Measurements from ENCODE around the gene NDUFB3. TPM values are rescaled to one million over a fixed set of nuclear protein-coding genes. Genes with fewer than 3 reads are reported as not detected.

The NDUFB3 gene
- total RNA-seq, 2 donors from 2014 or later = 82.3 to 163 TPM

DNA sequence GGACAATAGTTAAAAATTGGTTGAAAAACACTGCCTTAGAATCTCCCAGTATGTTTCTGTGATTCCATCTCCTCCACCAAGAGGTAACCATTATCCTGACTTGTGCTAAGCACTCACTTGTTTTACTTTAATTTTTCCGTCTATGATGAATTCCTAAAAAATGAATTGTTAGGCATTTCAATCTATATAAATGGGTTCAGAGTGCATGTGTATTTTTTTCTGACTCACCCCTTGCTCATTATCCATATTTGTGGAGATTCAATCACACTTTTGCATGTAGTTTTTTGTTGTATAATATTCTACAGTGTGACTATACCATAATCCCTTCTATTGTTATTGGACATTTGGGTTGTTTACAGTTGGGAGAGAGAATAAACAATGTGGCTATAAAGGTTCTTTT lies 1.3 kb downstream of the NDUFB3 start:
- H3K27ac Mint-ChIP-seq = no peak overlapping the region

DNA sequence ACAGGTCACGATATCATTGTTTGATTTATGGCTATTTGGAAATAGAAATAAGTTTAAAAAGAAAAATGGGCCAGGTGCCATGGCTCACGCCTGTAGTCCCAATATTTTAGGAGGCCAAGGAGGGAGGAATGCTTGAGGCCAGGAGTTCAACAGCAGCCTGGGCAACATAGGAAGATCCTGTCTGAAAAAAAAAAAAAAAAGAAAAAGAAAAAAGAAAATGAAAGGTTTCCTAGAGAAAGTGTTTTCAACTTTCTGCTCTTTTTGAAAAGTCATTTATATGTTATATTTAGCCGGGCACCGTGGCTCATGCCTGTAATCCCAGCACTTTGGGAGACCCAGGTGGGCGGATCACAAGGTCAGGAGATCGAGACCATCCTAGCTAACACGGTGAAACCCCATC lies 3.2 kb downstream of the NDUFB3 start:
- Mint-ChIP-seq H3K27ac (no peak overlapping the region), H3K36me3 (ENCODE audit: low read depth) (peaks cover 9% of the 10 kb centered on the region), H3K4me1 (peaks cover 11% of the 10 kb centered on the region), H3K9me3 (no peaks in the 10 kb centered on the region), H3K27me3 (ENCODE audit: insufficient read depth) (no peaks in the 10 kb centered on the region), H3K4me3 (no peak overlapping the region)
- Histone ChIP-seq H3K27me3 (ENCODE audit: control insufficient read depth, insufficient read depth, low read length, poor library complexity, severe bottlenecking) (no peaks in the 10 kb centered on the region), H3K9ac (ENCODE audit: extremely low read depth, low read length, poor library complexity, severe bottlenecking) (no peak overlapping the region), H3K4me3 (ENCODE audit: low read length) (no peak overlapping the region), H3K9me3 (ENCODE audit: control insufficient read depth, low read length) (no peaks in the 10 kb centered on the region), H3K27ac (ENCODE audit: low read depth, low read length) (no peak overlapping the region), H3K4me1 (ENCODE audit: control insufficient read depth, insufficient read depth, low read length) (no peaks in the 10 kb centered on the region), H3K36me3 (ENCODE audit: control insufficient read depth, insufficient read depth, low read length) (peaks cover 15% of the 10 kb centered on the region)
- TF ChIP-seq, protein P1, sequence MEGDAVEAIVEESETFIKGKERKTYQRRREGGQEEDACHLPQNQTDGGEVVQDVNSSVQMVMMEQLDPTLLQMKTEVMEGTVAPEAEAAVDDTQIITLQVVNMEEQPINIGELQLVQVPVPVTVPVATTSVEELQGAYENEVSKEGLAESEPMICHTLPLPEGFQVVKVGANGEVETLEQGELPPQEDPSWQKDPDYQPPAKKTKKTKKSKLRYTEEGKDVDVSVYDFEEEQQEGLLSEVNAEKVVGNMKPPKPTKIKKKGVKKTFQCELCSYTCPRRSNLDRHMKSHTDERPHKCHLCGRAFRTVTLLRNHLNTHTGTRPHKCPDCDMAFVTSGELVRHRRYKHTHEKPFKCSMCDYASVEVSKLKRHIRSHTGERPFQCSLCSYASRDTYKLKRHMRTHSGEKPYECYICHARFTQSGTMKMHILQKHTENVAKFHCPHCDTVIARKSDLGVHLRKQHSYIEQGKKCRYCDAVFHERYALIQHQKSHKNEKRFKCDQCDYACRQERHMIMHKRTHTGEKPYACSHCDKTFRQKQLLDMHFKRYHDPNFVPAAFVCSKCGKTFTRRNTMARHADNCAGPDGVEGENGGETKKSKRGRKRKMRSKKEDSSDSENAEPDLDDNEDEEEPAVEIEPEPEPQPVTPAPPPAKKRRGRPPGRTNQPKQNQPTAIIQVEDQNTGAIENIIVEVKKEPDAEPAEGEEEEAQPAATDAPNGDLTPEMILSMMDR (conservative IDR thresholded peaks at IDR 0.05) = no peak
- 96 to 97% methylated on average over 4 to 7 of the region's 7 CpGs for whole genome bisulfite sequencing, 2 experiments (ENCODE audit: insufficient coverage in 1 of 2, insufficient read length in 1 of 2)
- no peak for DNase-seq

More for the DNA sequence above, 1.3 kb downstream of the NDUFB3 start:
- H3K27me3 Mint-ChIP-seq (ENCODE audit: insufficient read depth) = no peaks in the 10 kb centered on the region
- Histone ChIP-seq H3K9ac (ENCODE audit: extremely low read depth, low read length, poor library complexity, severe bottlenecking) (peak overlapping the region; percentile 76), H3K36me3 (ENCODE audit: control insufficient read depth, insufficient read depth, low read length) (no peaks in the 10 kb centered on the region), H3K27ac (ENCODE audit: low read depth, low read length) (no peak overlapping the region), H3K4me3 (ENCODE audit: low read length) (peak overlapping the region; percentile 99), H3K4me1 (ENCODE audit: control insufficient read depth, insufficient read depth, low read length) (no peaks in the 10 kb centered on the region), H3K27me3 (ENCODE audit: control insufficient read depth, insufficient read depth, low read length, poor library complexity, severe bottlenecking) (no peaks in the 10 kb centered on the region), H3K9me3 (ENCODE audit: control insufficient read depth, low read length) (no peaks in the 10 kb centered on the region)
- DNase-seq = no peak
- H3K4me3 Mint-ChIP-seq = peak overlapping the region; percentile 98
- H3K9me3 Mint-ChIP-seq = no peaks in the 10 kb centered on the region
- H3K36me3 Mint-ChIP-seq (ENCODE audit: low read depth) = no peaks in the 10 kb centered on the region
- WGBS, 2 experiments (ENCODE audit: insufficient coverage in 1 of 2, insufficient read length in 1 of 2) = 100% methylated on average over 1 of the region's 1 CpG; no CpG with 5 or more reads in 1 of the 2 experiments
- H3K4me1 Mint-ChIP-seq = peaks cover 22% of the 10 kb centered on the region
- TF ChIP-seq, protein P1 (conservative IDR thresholded peaks at IDR 0.05) = no peak

DNA sequence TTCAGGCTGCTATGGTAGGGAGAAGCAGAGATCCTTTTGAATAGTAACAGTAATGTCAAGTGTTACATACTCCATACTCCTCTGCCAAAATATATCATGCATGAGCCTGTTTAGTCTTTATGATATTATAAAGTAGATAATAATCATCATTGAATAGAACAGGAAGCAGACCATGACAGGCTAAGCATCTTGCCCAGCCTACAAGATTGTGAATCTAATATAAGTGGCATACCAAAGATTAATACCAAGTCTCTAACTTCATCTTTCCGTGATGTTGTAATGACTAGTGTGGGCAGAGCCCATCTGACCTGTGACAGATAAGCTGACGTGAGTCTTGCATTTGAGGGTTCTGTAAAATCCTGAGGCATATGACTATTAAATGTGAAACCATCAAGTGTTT lies 13.1 kb downstream of the NDUFB3 start:
- no peak for DNase-seq
- TF ChIP-seq, protein P1 (conservative IDR thresholded peaks at IDR 0.05) = no peak
- H3K4me3 Mint-ChIP-seq = no peak overlapping the region
- H3K36me3 Mint-ChIP-seq (ENCODE audit: low read depth) = peaks cover 50% of the 10 kb centered on the region
- 92% methylated on average over 2 of the region's 2 CpGs; no CpG with 5 or more reads in 1 of the 2 experiments for WGBS, 2 experiments (ENCODE audit: insufficient coverage in 1 of 2, insufficient read length in 1 of 2)
- Histone ChIP-seq H3K4me1 (ENCODE audit: control insufficient read depth, insufficient read depth, low read length) (no peaks in the 10 kb centered on the region), H3K9ac (ENCODE audit: extremely low read depth, low read length, poor library complexity, severe bottlenecking) (no peak overlapping the region), H3K36me3 (ENCODE audit: control insufficient read depth, insufficient read depth, low read length) (peaks cover 53% of the 10 kb centered on the region), H3K9me3 (ENCODE audit: control insufficient read depth, low read length) (no peaks in the 10 kb centered on the region), H3K27ac (ENCODE audit: low read depth, low read length) (no peak overlapping the region), H3K27me3 (ENCODE audit: control insufficient read depth, insufficient read depth, low read length, poor library complexity, severe bottlenecking) (no peaks in the 10 kb centered on the region), H3K4me3 (ENCODE audit: low read length) (no peak overlapping the region)
- H3K4me1 Mint-ChIP-seq = no peaks in the 10 kb centered on the region
- H3K27ac Mint-ChIP-seq = no peak overlapping the region
- H3K27me3 Mint-ChIP-seq (ENCODE audit: insufficient read depth) = no peaks in the 10 kb centered on the region
- H3K9me3 Mint-ChIP-seq = peaks cover 6% of the 10 kb centered on the region
